GM19099 (cell line): ENCODE measurements around the gene SGPP2.

Source experiments
- POLR2A ChIP-seq: IDR thresholded peaks from 3 replicates; pipeline ENCODE4 v1.6.1; 2011; ENCODE audit warnings: low read depth; ENCODE audit not compliant: insufficient read length; ENCODE audit errors: extremely low read depth

SGPP2 gene

DNA sequence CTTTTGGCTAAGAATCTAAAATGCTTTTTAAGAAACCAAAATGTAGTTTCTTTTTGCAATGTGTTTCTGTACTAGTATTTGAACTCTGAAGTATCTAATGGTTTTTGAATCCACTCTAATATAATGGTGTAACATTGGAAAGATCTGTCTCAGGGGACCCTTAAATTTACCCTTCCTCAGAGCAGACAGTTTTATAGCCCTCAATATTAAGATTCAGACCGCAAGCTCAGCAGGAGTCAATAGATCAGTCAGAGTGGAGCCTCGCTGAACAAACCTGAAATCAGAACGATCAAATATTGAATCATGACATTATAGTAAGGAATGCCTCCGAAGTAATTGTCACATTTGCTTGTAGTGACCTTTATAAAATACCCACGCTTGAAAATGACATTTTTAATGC, 18.3 kb downstream of the SGPP2 start:
- no peak for TF ChIP-seq POLR2A

- no peak for TF ChIP-seq POLR2A
Observed at GRCh38 chr2:222445227-222445626, 20.9 kb downstream of the SGPP2 start.

GRCh38 chr2:222447131-222447530, 22.8 kb downstream of the SGPP2 start:
- TF ChIP-seq POLR2A: no peak

- TF ChIP-seq POLR2A: no peak
Observed at GRCh38 chr2:222448748-222449181, 24.4 kb downstream of the SGPP2 start.

- no peak for TF ChIP-seq POLR2A
Observed at GRCh38 chr2:222450021-222450420, 25.7 kb downstream of the SGPP2 start.

- TF ChIP-seq POLR2A: no peak
Observed at GRCh38 chr2:222451224-222451674, 26.9 kb downstream of the SGPP2 start.

GRCh38 chr2:222452422-222452950, 28.1 kb downstream of the SGPP2 start:
- no peak for TF ChIP-seq POLR2A

- TF ChIP-seq POLR2A: no peak
Observed at GRCh38 chr2:222456479-222457077, 32.2 kb downstream of the SGPP2 start.

- no peak for TF ChIP-seq POLR2A
Observed at GRCh38 chr2:222459983-222460382, 35.6 kb downstream of the SGPP2 start.

- no peak for TF ChIP-seq POLR2A
Observed at GRCh38 chr2:222465746-222466145, 41.4 kb downstream of the SGPP2 start.

- no peak for TF ChIP-seq POLR2A
Observed at GRCh38 chr2:222468346-222468745, 44.0 kb downstream of the SGPP2 start.

DNA sequence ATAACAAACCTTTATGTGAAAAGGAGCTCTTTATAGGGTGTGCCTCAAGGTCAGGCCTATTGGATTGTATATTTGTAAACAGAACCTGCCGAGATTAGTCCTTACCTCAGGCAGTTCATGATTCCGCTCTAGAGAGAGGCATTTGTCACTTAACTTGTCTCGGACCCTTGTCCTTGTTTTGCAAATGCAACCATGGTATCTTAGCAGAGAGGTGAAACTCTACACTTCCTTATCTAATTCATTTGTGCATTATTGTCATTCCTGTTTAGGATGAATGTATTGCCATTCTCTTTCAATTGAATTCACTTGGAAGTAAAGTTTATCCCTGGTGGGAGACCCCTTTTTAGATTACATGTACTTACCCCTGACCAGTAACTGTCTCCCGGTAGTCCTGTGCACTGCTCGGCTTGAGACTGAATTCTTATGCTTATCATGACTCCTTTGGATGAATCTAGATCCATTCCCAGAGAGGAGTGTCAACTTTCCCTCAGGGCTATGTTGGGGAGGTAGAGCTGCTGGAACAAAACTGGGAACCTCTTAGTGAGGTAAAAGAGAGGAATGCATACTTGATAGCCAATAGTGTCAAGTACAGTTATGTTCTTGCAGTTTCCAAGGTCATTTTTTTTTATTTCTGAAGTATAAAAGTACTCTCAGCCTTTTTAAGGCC, 46.6 kb downstream of the SGPP2 start:
- no peak for TF ChIP-seq POLR2A

DNA sequence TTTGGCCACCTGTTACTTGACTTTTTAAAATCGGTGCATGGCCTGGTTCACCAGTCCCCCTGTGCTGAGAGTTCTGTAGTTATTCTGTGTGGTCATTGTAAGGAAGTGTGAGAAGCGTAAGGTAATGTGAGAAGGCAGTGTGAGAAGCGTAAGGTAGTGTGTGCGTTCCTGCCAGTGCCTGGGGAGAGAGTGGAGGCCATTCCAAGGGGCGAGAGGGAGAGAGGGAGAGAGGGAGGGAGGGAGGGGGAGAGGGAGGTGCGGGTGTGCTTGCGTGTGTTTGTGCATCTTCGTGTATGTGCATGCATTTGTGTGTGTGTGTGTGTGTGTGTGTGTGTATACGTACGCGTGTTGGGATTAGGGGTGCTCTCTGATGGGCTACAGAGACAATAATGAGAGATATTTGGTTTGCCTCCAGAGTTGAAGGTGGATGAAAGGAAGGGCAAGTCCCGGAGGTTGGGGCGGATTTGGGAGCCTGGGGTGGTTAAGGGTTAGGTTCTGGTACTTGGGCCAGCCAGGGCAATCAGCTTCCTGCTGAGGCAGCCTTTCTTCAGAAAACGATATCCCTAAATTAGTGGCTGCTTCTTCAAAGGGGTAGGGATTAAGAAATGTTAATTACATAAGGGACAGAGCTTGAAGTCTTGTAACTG, 53.7 kb downstream of the SGPP2 start:
- no peak for TF ChIP-seq POLR2A

DNA sequence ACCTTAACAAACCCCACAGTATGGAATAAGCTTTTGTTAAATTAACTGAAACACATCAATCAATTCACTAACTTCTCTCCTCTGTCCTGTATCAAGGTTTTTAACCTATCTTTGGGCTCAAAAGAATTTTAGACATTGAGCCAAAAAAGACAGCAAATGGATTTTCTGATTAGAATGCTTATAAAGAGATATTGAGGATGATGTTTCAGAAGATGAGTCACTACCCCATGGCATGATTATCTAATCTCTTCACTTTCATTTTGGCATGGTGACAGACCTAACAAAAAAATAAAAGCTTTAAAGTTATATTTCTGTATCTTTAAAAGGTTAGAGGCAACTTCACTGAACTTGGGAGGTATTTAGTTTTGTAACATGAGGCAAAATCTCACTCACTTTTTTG, 55.5 kb downstream of the SGPP2 start:
- TF ChIP-seq POLR2A: no peak

DNA sequence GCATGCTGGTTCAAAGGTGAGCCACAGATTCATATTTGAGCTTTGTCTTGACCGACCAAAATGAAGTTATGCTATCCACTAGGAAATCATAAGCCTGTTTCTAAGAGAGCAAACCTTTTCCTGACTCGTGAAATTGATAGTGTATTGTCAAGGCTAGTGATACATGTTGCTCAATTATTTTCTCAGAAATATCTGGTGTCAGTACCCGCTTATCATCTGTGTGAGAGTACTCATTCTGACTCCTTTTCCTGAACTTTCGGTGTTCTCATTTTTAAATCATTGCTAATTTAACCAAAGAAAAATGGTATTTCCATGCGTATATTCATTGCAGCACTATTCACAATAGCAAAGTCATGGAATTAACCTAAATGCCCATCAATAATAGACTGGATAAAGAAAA, 56.2 kb downstream of the SGPP2 start:
- TF ChIP-seq POLR2A: no peak

DNA sequence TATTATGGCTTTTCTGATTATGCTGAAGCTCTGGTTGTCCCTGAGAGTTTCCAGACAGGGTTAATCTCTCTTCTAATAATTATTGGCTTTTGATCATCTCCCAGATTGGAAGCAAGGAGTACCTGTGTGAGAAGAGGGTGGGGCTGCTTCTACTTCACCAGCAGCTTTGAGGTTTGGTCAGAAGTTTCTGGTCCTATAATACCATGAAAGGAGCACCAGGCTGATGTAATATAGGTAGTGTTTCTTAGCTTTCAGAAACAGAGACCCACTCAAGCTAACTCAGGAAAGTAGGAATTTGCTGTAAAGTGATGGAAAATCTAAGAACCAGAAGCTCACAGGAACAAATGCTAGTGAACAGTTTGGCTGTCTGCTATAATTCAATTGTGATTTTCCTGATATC, 57.6 kb downstream of the SGPP2 start:
- TF ChIP-seq POLR2A: no peak
